K562 (cell line): ENCODE results near the gene SLC26A1. TPM values are rescaled to one million over a fixed set of nuclear protein-coding genes. Genes with fewer than 3 reads are reported as not detected.
A peak's percentile ranks its signal among the peaks of the same experiment; 100 is the strongest.

Experiments
- ATF1 ChIP-seq, 2 experiments: fragments of 450-650 bp in 1 of 2; IDR thresholded peaks; 2 replicates each; pipeline ENCODE4 v1.6.1; 2016; ENCODE audit warnings: missing compliant biosample characterization in 1 of 2, missing genetic modification characterization in 1 of 2
- ATF3 ChIP-seq, 2 experiments: fragments of 450-650 bp in 1 of 2; sonication (generic) in 1 of 2; formaldehyde crosslinking in 1 of 2; IDR thresholded peaks in 1 of 2; conservative IDR thresholded peaks in 1 of 2; 2 replicates each; pipeline versions ENCODE4 v1.6.1 to v1.8.1; 2016 to 2023; ENCODE audit warnings: mild to moderate bottlenecking in 2 of 2, moderate library complexity in 2 of 2, inconsistent platforms in 1 of 2, missing genetic modification reagents in 1 of 2
- BRCA1 ChIP-seq, 2 experiments: fragments of 450-650 bp in 1 of 2; sonication (generic) in 1 of 2; formaldehyde crosslinking in 1 of 2; IDR thresholded peaks; 2 replicates each; pipeline versions ENCODE4 v1.5.0 to v1.6.1; 2017 to 2020; ENCODE audit warnings: mild to moderate bottlenecking in 1 of 2, missing genetic modification reagents in 1 of 2
- E2F6 ChIP-seq, 2 experiments: IDR thresholded peaks; 2 replicates each; pipeline ENCODE4 v1.6.1; 2011; ENCODE audit warnings: borderline replicate concordance in 1 of 2, control low read depth in 1 of 2, low read depth in 1 of 2, low read length in 1 of 2, mild to moderate bottlenecking in 1 of 2, mixed read lengths in 1 of 2, moderate library complexity in 1 of 2; ENCODE audit not compliant: insufficient read depth in 1 of 2, insufficient read length in 1 of 2, poor library complexity in 1 of 2, severe bottlenecking in 1 of 2; ENCODE audit errors: extremely low read depth in 1 of 2
- EHMT2 ChIP-seq: fragments of 450-650 bp; IDR thresholded peaks from 2 replicates; pipeline ENCODE4 v1.6.1; 2018; ENCODE audit warnings: antibody characterized with exemption
- EP300 ChIP-seq: IDR thresholded peaks from 2 replicates; pipeline ENCODE4 v1.6.1; 2012; ENCODE audit warnings: low read length, improper control_type of control experiment
- ETS1 ChIP-seq: conservative IDR thresholded peaks from 2 replicates; pipeline ENCODE4 v1.6.1; 2011; ENCODE audit warnings: low read depth, mild to moderate bottlenecking, low read length; ENCODE audit not compliant: control insufficient read depth
- GATA2 ChIP-seq: sonication (generic); formaldehyde crosslinking; IDR thresholded peaks from 2 replicates; pipeline ENCODE4 v1.4.0; 2020; ENCODE audit warnings: mild to moderate bottlenecking, missing genetic modification reagents
- GATAD2A ChIP-seq: fragments of 450-650 bp; IDR thresholded peaks from 2 replicates; pipeline ENCODE4 v1.6.1; 2017
- HNRNPLL ChIP-seq: fragments of 200-400 bp; formaldehyde crosslinking; IDR thresholded peaks from 2 replicates; pipeline ENCODE4 v1.6.1; 2017; ENCODE audit warnings: low read length, low read depth, mild to moderate bottlenecking; ENCODE audit not compliant: poor library complexity, severe bottlenecking
- JUND ChIP-seq, 2 experiments: IDR thresholded peaks; 2 replicates in 1 of 2; 3 replicates in 1 of 2; pipeline ENCODE4 v1.6.1; 2011; ENCODE audit warnings: borderline replicate concordance in 2 of 2, low read depth in 2 of 2, low read length in 2 of 2, improper control_type of control experiment in 1 of 2, missing biosample characterization in 1 of 2, missing genetic modification characterization in 1 of 2, missing genetic modification reagents in 1 of 2
- MIER1 ChIP-seq: fragments of 450-650 bp; IDR thresholded peaks from 2 replicates; pipeline ENCODE4 v1.6.1; 2016; ENCODE audit warnings: antibody characterized with exemption, mild to moderate bottlenecking, low read depth
- NR2F6 ChIP-seq: fragments of 450-650 bp; formaldehyde crosslinking; IDR thresholded peaks from 2 replicates; pipeline ENCODE4 v1.4.0; 2020; ENCODE audit warnings: mild to moderate bottlenecking
- PKNOX1 ChIP-seq: fragments of 450-650 bp; IDR thresholded peaks from 2 replicates; pipeline ENCODE4 v1.6.1; 2016
- POLR2A ChIP-seq: fragments of 450-650 bp; conservative IDR thresholded peaks from 2 replicates; pipeline ENCODE4 v1.6.1; 2016
- PPARD ChIP-seq: fragments of 250-450 bp; sonication (Bioruptor Pico); IDR thresholded peaks from 2 replicates; pipeline ENCODE4 v1.8.0; 2022; ENCODE audit warnings: inconsistent platforms, mild to moderate bottlenecking, moderate library complexity
- PTBP1 ChIP-seq: fragments of 200-400 bp; formaldehyde crosslinking; IDR thresholded peaks from 2 replicates; pipeline ENCODE4 v1.6.1; 2017; ENCODE audit warnings: low read depth, low read length
- RAD51 ChIP-seq: fragments of 450-650 bp; IDR thresholded peaks from 2 replicates; pipeline ENCODE4 v1.7.1; 2016; ENCODE audit warnings: low read depth, mild to moderate bottlenecking, borderline replicate concordance
- SRF ChIP-seq, 2 experiments: fragments of 250-450, 450-650 bp in 1 of 2; sonication (Bioruptor Pico) in 1 of 2; sonication (generic) in 1 of 2; formaldehyde crosslinking; IDR thresholded peaks; 2 replicates each; pipeline versions ENCODE4 v1.5.0 to v1.5.1; 2020 to 2022; ENCODE audit warnings: mild to moderate bottlenecking in 1 of 2, missing genetic modification reagents in 1 of 2
- TAF7 ChIP-seq: fragments of 450-650 bp; IDR thresholded peaks from 2 replicates; pipeline ENCODE4 v1.6.1; 2016; ENCODE audit warnings: missing genetic modification characterization, missing compliant biosample characterization
- TAL1 ChIP-seq: fragments of 450-650 bp; IDR thresholded peaks from 2 replicates; pipeline ENCODE4 v1.6.1; 2016; ENCODE audit warnings: mild to moderate bottlenecking
- ZBED1 ChIP-seq: IDR thresholded peaks from 2 replicates; pipeline ENCODE4 v1.6.1; 2014
- ZNF232 ChIP-seq: sonication (generic); formaldehyde crosslinking; IDR thresholded peaks from 2 replicates; pipeline ENCODE4 v1.8.0; 2022; ENCODE audit warnings: mild to moderate bottlenecking, missing genetic modification reagents
- ZNF311 ChIP-seq: fragments of 250-450 bp; sonication (Bioruptor Pico); IDR thresholded peaks from 2 replicates; pipeline ENCODE4 v1.4.0; 2020; ENCODE audit warnings: mild to moderate bottlenecking, moderate library complexity
- polyA plus RNA-seq, 8 experiments: library from polyadenylated mRNA; depleted of rRNA in 4 of 8; stranded (reverse) in 5 of 8; unstranded in 3 of 8; fragments of >200 nt; fragmentation: Nextera tagmentation in 2 of 8; fragmentation: Illumina TruSeq in 1 of 8; extraction: Ambion mirVana in 2 of 8; extraction: Trizol in 1 of 8; gene quantifications; 2 replicates each; pipeline versions ENCODE4 v1.2.1 to v1.2.3, GENCODE V29; 2011 to 2014; ENCODE audit warnings: inconsistent platforms in 1 of 8, missing spikeins in 1 of 8
- total RNA-seq, 7 experiments: library from RNA; depleted of rRNA in 6 of 7; stranded (reverse); fragments of >200 nt in 6 of 7; fragmentation: Illumina TruSeq in 2 of 7; extraction: Trizol in 2 of 7; gene quantifications; 2 replicates each; pipeline versions ENCODE4 v1.2.1 to v1.2.3, GENCODE V29; 2011 to 2021; ENCODE audit warnings: low replicate concordance in 1 of 7

Gene SLC26A1
- total and polyA plus RNA-seq, 9 of the 15 experiments (the other 6 are each of a cell fraction or from before 2014, with no cell fraction given), result 0.11 to 4.2 (median 0.95) TPM

- peak; percentile 65 for TF ChIP-seq HNRNPLL
- no peak for TF ChIP-seq ZNF311
- TF ChIP-seq ZNF232 (CRISPR knock-in tag), result no peak
- TF ChIP-seq EHMT2, result no peak
- 0 out of 4 replicates have a peak, but pooled peaks of 1 of the 2 experiments have one; percentile 25 for TF ChIP-seq SRF (CRISPR knock-in tag; IDR thresholded peaks at IDR 0.05)
- no peak for TF ChIP-seq GATA2 (CRISPR knock-in tag)
- TF ChIP-seq ZBED1, result no peak
- no peak for TF ChIP-seq PPARD
- TF ChIP-seq ETS1, result no peak
- TF ChIP-seq NR2F6 (CRISPR knock-in tag), result no peak
- peak; percentile 15; the same call in 1 of the 2 replicates for TF ChIP-seq JUND (IDR thresholded peaks at IDR 0.05; ENCODE audit: borderline replicate concordance, low read depth, low read length)
- no peak for TF ChIP-seq JUND (tag; IDR thresholded peaks at IDR 0.05; ENCODE audit: borderline replicate concordance, low read depth, low read length)
- TF ChIP-seq MIER1, result no peak
- no peak for TF ChIP-seq EP300
- TF ChIP-seq BRCA1 (IDR thresholded peaks at IDR 0.05), result no peak
- TF ChIP-seq BRCA1 (CRISPR knock-in tag; IDR thresholded peaks at IDR 0.05), result no peak
- TF ChIP-seq GATAD2A, result no peak
- no peak for TF ChIP-seq ATF1 (CRISPR knock-in tag; IDR thresholded peaks at IDR 0.05)
- TF ChIP-seq ATF1 (tag; IDR thresholded peaks at IDR 0.05), result peak; percentile 62
- TF ChIP-seq TAF7 (tag), result no peak
- no peak for TF ChIP-seq PTBP1
- no peak for TF ChIP-seq TAL1
- TF ChIP-seq PKNOX1, result no peak
- TF ChIP-seq ATF3 (IDR thresholded peaks at IDR 0.05), result no peak
- TF ChIP-seq ATF3 (CRISPR knock-in tag; conservative IDR thresholded peaks at IDR 0.05), result no peak
- peak; percentile 68 to 88 for TF ChIP-seq E2F6 (IDR thresholded peaks at IDR 0.05; ENCODE audit: borderline replicate concordance in 1 of 2, extremely low read depth in 1 of 2, insufficient read depth in 1 of 2, insufficient read length in 1 of 2, low read depth in 1 of 2, low read length in 1 of 2, poor library complexity in 1 of 2, severe bottlenecking in 1 of 2)
- peak; percentile 54 for TF ChIP-seq RAD51
- peak; percentile 16; the same call in 1 of the 2 replicates for TF ChIP-seq POLR2A
Observed at GRCh38 chr4:986879-987623, 6.2 kb downstream of the SLC26A1 start, which contains the start of gene IDUA (continued).
